Kidney (tissue), 14 donors: Measurements from ENCODE around the gene MAML2. TPM values are rescaled to one million over a fixed set of nuclear protein-coding genes. Genes with fewer than 3 reads are reported as not detected.

Experiments
- DNase-seq, 5 donors: peaks; one replicate each; pipeline ENCODE4 v3.0.0-alpha.2; 2013 to 2020
- FAIRE-seq: peaks from 2 replicates; lab custom pipeline; 2012; peaks lifted over from hg19 to GRCh38; lab: Jason Lieb, UNC
- H3K27ac ChIP-seq, 2 donors: one replicate each; pipeline ENCODE4 v1.7.0; 2013; ENCODE audit warnings: low read depth in 2 of 2, low read length in 2 of 2, inconsistent platforms in 1 of 2
- H3K27me3 ChIP-seq: one replicate; pipeline ENCODE4 v1.7.1; 2013; ENCODE audit warnings: low read length, inconsistent platforms; ENCODE audit not compliant: control insufficient read depth, insufficient read depth
- H3K36me3 ChIP-seq, 3 donors: one replicate each; pipeline versions ENCODE4 v1.7.0 to v1.7.1; 2013; ENCODE audit warnings: low read length in 3 of 3, control low read depth in 1 of 3, inconsistent platforms in 1 of 3; ENCODE audit not compliant: insufficient read depth in 3 of 3, control insufficient read depth in 2 of 3
- H3K4me1 ChIP-seq, 3 donors: one replicate each; pipeline versions ENCODE4 v1.7.0 to v1.7.1; 2013; ENCODE audit warnings: low read length in 3 of 3, inconsistent platforms in 1 of 3, low read depth in 1 of 3; ENCODE audit not compliant: control insufficient read depth in 2 of 3, insufficient read depth in 2 of 3
- H3K4me3 ChIP-seq, 3 donors: one replicate each; pipeline versions ENCODE4 v1.7.0 to v1.8.1; 2013; ENCODE audit warnings: low read length in 3 of 3, control low read depth in 1 of 3, inconsistent platforms in 1 of 3
- H3K9ac ChIP-seq, 3 donors: one replicate each; pipeline versions ENCODE4 v1.7.0 to v1.7.1; 2013; ENCODE audit warnings: low read length in 3 of 3, control low read depth in 1 of 3, inconsistent platforms in 1 of 3
- H3K9me3 ChIP-seq, 3 donors: one replicate each; pipeline versions ENCODE4 v1.7.0 to v1.7.1; 2013; ENCODE audit warnings: low read length in 3 of 3, control low read depth in 1 of 3, inconsistent platforms in 1 of 3; ENCODE audit not compliant: control insufficient read depth in 2 of 3, insufficient read depth in 1 of 3
- intact Hi-C: fragments of 100-400 bp; cut with DNase I; formaldehyde crosslinking; loops from one replicate; pipeline ENCODE4 v1.11.1; 2022
- polyA plus RNA-seq: library from polyadenylated mRNA; stranded (reverse); fragments of 350-450 nt; fragmentation: Illumina TruSeq; extraction: RNeasy Lipid Tissue Mini Kit (QIAGEN cat#74804); gene quantifications from one replicate; pipeline ENCODE4 v1.2.3, GENCODE V29; 2014; ENCODE audit warnings: low read depth, low replicate concordance; ENCODE audit not compliant: insufficient read depth
- total RNA-seq: library from RNA; stranded (reverse); fragmentation: NEBNext Ultra II Directional; extraction: Animal tissue kit (Norgen Biotek cat#: 25700); gene quantifications from one replicate; pipeline ENCODE4 v1.2.1, GENCODE V29; 2021
- TF ChIP-seq, protein P1 (sequence below): IDR thresholded peaks from 3 replicates; pipeline ENCODE4 v1.5.1; 2012; ENCODE audit warnings: mild to moderate bottlenecking, moderate library complexity, borderline replicate concordance; ENCODE audit not compliant: insufficient read depth; ENCODE audit errors: extremely low read depth
- donor health status: control.
- donor health status: control.
- donor health status: control.
- donor health status: control.
- donor health status: control.
- donor health status: DM: yes; HTN: yes; CAD: no.
- donor health status: Normal renal cell carcinoma (clear cell type).

MAML2 gene
- total and polyA plus RNA-seq, 2 donors from 2014 or later = 4.9 to 32.3 TPM

DNA sequence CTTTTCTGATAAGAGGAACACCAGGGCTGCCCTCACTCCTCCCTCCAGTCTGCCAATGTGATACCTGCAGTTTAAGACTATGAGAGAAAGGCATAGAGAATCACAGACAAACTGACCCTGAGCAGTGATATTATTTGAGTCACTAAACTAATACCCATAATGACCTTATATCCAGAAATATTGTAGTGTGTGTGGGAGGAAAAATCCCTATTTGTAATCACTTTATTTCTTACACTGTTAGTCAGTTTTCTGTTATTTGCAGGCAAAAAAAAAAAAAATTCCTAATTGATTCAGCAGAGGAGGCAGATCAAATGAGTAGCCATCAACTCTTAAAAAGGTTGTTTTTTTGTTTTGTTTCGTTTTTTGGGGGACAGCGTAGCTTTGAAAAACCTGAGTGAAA, 82.5 kb downstream of the MAML2 start:
- H3K4me3 ChIP-seq = no peak overlapping the region
- no peaks in the 10 kb centered on the region for H3K9me3 ChIP-seq
- no peak for FAIRE-seq
- no peak for DNase-seq
- H3K27ac ChIP-seq = no peak overlapping the region
- peaks cover 20 to 50% (median 24%) of the 10 kb centered on the region in 3 donors for H3K4me1 ChIP-seq
- intact Hi-C loops = no loop called here
- TF ChIP-seq, protein P1, sequence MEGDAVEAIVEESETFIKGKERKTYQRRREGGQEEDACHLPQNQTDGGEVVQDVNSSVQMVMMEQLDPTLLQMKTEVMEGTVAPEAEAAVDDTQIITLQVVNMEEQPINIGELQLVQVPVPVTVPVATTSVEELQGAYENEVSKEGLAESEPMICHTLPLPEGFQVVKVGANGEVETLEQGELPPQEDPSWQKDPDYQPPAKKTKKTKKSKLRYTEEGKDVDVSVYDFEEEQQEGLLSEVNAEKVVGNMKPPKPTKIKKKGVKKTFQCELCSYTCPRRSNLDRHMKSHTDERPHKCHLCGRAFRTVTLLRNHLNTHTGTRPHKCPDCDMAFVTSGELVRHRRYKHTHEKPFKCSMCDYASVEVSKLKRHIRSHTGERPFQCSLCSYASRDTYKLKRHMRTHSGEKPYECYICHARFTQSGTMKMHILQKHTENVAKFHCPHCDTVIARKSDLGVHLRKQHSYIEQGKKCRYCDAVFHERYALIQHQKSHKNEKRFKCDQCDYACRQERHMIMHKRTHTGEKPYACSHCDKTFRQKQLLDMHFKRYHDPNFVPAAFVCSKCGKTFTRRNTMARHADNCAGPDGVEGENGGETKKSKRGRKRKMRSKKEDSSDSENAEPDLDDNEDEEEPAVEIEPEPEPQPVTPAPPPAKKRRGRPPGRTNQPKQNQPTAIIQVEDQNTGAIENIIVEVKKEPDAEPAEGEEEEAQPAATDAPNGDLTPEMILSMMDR = no peak
- no peaks in the 10 kb centered on the region for H3K36me3 ChIP-seq
- no peak overlapping the region for H3K9ac ChIP-seq
- H3K27me3 ChIP-seq = no peaks in the 10 kb centered on the region

DNA sequence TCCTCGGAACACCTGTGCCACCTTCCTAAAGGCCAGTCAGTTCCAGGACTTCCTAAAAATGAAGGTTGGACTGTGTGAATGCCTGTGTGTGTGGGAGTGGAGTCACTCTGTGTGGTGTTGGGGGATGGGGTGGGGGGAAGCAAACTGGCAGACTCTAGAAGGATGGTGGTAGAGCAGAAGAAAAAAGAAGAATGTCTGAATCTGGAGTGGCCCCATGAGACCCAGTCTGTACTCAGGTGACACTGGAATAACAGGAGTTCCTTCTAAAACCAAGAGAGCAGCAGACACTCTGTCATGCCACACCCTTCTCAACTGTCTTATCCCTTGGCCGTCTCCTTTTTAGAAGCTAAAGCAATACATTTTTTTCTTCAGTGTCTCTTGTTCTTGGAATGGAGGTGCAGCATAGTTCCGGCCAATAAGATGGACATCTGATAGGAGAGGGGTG, 82.9 kb downstream of the MAML2 start:
- H3K9ac ChIP-seq = no peak overlapping the region
- peak overlapping the region in 1 of 2 donors; percentile 21 for H3K27ac ChIP-seq
- TF ChIP-seq, protein P1 = no peak
- peak in 1 of 5 donors; percentile 57 for DNase-seq
- no peaks in the 10 kb centered on the region for H3K36me3 ChIP-seq
- peaks cover 20 to 52% (median 22%) of the 10 kb centered on the region in 3 donors for H3K4me1 ChIP-seq
- no peak overlapping the region for H3K4me3 ChIP-seq
- H3K9me3 ChIP-seq = no peaks in the 10 kb centered on the region
- intact Hi-C loops = no loop called here
- no peak for FAIRE-seq
- H3K27me3 ChIP-seq = no peaks in the 10 kb centered on the region

DNA sequence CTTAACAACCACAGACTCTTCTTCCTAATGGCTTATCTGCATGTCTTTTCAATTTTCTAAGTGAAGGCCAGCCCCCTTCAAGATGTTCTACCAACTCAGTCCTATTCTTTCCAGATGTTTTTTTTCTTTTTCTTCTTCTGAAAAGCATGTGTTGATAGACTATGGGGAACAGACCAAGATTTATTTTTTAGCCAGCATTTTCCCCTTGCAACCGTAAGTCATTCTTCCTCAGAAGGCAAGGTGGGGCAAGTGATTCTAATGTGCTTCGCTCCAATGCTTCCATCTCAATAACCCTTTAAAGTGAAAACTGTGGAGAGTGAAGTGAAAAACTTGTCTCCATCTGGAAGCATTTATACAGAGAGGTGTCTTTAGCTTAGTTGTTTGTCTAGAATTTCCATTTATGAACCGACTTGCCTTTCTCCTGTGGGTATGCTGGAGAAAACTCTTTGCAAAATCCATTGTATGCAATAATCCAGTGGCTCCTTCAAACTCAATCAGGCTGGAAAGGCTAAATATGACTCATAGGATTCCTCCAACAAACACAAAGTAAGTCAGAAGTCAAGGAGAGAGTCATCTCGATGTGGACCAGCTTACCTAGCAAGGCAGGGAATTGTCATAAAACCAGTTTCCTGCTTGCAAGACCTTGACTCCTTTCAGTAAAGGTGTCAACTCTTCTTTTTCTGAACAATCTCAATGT, 83.7 kb downstream of the MAML2 start:
- Histone ChIP-seq H3K36me3 (no peaks in the 10 kb centered on the region), H3K4me1 (peaks cover 18 to 50% (median 19%) of the 10 kb centered on the region in 3 donors), H3K27me3 (no peaks in the 10 kb centered on the region), H3K27ac (peak overlapping the region; percentile 20 to 89), H3K9ac (no peak overlapping the region), H3K4me3 (peak overlapping the region in 1 of 3 donors; percentile 7), H3K9me3 (no peaks in the 10 kb centered on the region)
- intact Hi-C loops = no loop called here
- TF ChIP-seq, protein P1 = no peak
- DNase-seq = peak in 1 of 5 donors; percentile 53
- FAIRE-seq = no peak
